H1 (cell line): ENCODE data around the gene MAP3K3. TPM values are rescaled to one million over a fixed set of nuclear protein-coding genes. Genes with fewer than 3 reads are reported as not detected.

Experiments
- CHD2 ChIP-seq: IDR thresholded peaks from 2 replicates; pipeline ENCODE4 v1.6.1; 2012; ENCODE audit warnings: low read length, improper control_type of control experiment
- CHD7 ChIP-seq: fragments of 300-600 bp; sonication (generic); IDR thresholded peaks from 2 replicates; pipeline ENCODE4 v1.7.1; 2012; ENCODE audit warnings: low read length, moderate library complexity, mild to moderate bottlenecking, inconsistent platforms; ENCODE audit not compliant: insufficient replicate concordance
- SIRT6 ChIP-seq: IDR thresholded peaks from one replicate; pipeline ENCODE4 v1.7.1; 2012; ENCODE audit warnings: low read length, inconsistent platforms
- SRF ChIP-seq: IDR thresholded peaks from 2 replicates; pipeline ENCODE4 v1.6.1; 2011; ENCODE audit warnings: mild to moderate bottlenecking, low read depth, low read length, moderate library complexity
- TCF12 ChIP-seq: IDR thresholded peaks from 2 replicates; pipeline ENCODE4 v1.6.1; 2011; ENCODE audit warnings: low read depth, mild to moderate bottlenecking, low read length
- polyA plus RNA-seq, 7 experiments: library from polyadenylated mRNA; depleted of rRNA in 3 of 7; stranded (reverse) in 5 of 7; unstranded in 2 of 7; fragments of >200 nt in 5 of 7; fragments of 200-250 nt in 2 of 7; gene quantifications; 1 replicate in 5 of 7; 2 replicates in 1 of 7; 4 replicates in 1 of 7; pipeline versions ENCODE4 v1.2.1 to v1.2.3, GENCODE V29; 2011 to 2013; ENCODE audit warnings: missing spikeins in 2 of 7, mixed read lengths in 2 of 7
- total RNA-seq: library from RNA; stranded (reverse); fragmentation: NEBNext Ultra II Directional; extraction: Animal tissue kit (Norgen Biotek cat#: 25700); gene quantifications from 2 replicates; pipeline ENCODE4 v1.2.1, GENCODE V29; 2021

MAP3K3 gene
- total and polyA plus RNA-seq, 2 of the 8 experiments (the other 6 are each of a cell fraction or from before 2014, with no cell fraction given), result 10.3 to 21.0 TPM

GRCh38 chr17:63701456-63701820, 79.2 kb downstream of the MAP3K3 start (continued):
- no peak for TF ChIP-seq CHD7
- no peak for TF ChIP-seq TCF12
- TF ChIP-seq CHD2, result no peak
- TF ChIP-seq SRF, result no peak
- no peak for TF ChIP-seq SIRT6
